Measurements from ENCODE around the gene HMGB1.

DNA sequence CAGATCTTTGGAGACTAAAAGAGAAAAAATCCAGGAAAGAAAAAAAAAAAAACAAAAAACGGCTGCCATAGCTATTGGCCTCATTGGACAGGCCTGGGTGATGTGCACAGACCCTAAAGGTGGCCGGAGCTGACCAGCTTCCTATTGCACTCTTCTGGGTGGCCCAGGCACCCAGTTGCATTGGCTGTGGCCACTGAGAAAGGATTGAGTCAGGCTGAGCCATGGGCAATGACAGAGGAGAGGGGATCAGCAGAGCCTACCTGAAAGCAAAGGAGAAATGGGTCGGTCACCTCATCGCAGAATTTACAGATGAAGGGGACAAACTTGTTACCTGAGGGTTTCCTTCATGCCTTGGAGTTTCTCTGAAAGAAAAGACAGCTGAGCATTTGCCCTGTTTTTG is 17.3 kb downstream of the HMGB1 start:
- TF ChIP-seq, protein P1, sequence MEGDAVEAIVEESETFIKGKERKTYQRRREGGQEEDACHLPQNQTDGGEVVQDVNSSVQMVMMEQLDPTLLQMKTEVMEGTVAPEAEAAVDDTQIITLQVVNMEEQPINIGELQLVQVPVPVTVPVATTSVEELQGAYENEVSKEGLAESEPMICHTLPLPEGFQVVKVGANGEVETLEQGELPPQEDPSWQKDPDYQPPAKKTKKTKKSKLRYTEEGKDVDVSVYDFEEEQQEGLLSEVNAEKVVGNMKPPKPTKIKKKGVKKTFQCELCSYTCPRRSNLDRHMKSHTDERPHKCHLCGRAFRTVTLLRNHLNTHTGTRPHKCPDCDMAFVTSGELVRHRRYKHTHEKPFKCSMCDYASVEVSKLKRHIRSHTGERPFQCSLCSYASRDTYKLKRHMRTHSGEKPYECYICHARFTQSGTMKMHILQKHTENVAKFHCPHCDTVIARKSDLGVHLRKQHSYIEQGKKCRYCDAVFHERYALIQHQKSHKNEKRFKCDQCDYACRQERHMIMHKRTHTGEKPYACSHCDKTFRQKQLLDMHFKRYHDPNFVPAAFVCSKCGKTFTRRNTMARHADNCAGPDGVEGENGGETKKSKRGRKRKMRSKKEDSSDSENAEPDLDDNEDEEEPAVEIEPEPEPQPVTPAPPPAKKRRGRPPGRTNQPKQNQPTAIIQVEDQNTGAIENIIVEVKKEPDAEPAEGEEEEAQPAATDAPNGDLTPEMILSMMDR (conservative IDR thresholded peaks at IDR 0.05; ENCODE audit: low read length), result no peak
- TF ChIP-seq EZH2phosphoT487 (IDR thresholded peaks at IDR 0.05; ENCODE audit: borderline replicate concordance), result no peak
